CD4-positive, alpha-beta T cell (primary cell): ENCODE measurements around the gene KIRREL2. TPM values are rescaled to one million over a fixed set of nuclear protein-coding genes. Genes with fewer than 3 reads are reported as not detected.

Experiments used
- ATAC-seq: fragments of 200-7000 bp; cut with Tn5 transposase; one replicate; pipeline ENCODE4 v1.10.0; 2022; ENCODE audit warnings: mild to moderate bottlenecking; ENCODE audit not compliant: poor library complexity
- CTCF ChIA-PET: fragments of 350-600 bp; sonication (Branson Sonifier 250); formaldehyde crosslinking; loops from one replicate; lab custom pipeline; 2021; ENCODE audit warnings: antibody characterized with exemption, inconsistent platforms; lab: Charles Lee
- POLR2A ChIA-PET: fragments of 350-600 bp; sonication (Branson Sonifier 250); formaldehyde crosslinking; loops from one replicate; lab custom pipeline; 2021; ENCODE audit warnings: antibody characterized with exemption, inconsistent platforms; lab: Charles Lee
- DNase-seq, 14 experiments: peaks; one replicate each; pipeline ENCODE4 v3.0.0-alpha.2; 2013 to 2020; ENCODE audit warnings: mixed read lengths in 2 of 14
- H3K27ac ChIP-seq, 2 donors: one replicate each; pipeline versions ENCODE4 v1.5.1 to v1.7.0; 2013; ENCODE audit warnings: low read length in 2 of 2, low read depth in 1 of 2, mild to moderate bottlenecking in 1 of 2
- H3K27me3 ChIP-seq, 2 experiments: 1 replicate in 1 of 2; 2 replicates in 1 of 2; pipeline versions ENCODE4 v1.6.1 to v1.7.0; 2013; ENCODE audit warnings: low read length in 2 of 2, control low read depth in 1 of 2, mild to moderate bottlenecking in 1 of 2, moderate library complexity in 1 of 2; ENCODE audit not compliant: insufficient read depth in 2 of 2, control insufficient read depth in 1 of 2
- H3K36me3 ChIP-seq: one replicate; pipeline ENCODE4 v1.6.1; 2013; ENCODE audit warnings: low read length, control low read depth; ENCODE audit not compliant: insufficient read depth
- H3K4me1 ChIP-seq: one replicate; pipeline ENCODE4 v1.6.1; 2013; ENCODE audit warnings: low read length, control low read depth; ENCODE audit not compliant: insufficient read depth
- H3K4me3 ChIP-seq: one replicate; pipeline ENCODE4 v1.5.1; 2013; ENCODE audit warnings: mild to moderate bottlenecking, low read length, moderate library complexity
- H3K9me3 ChIP-seq, 2 experiments: 1 replicate in 1 of 2; 2 replicates in 1 of 2; pipeline versions ENCODE4 v1.6.1 to v1.7.0; 2013; ENCODE audit warnings: low read length in 2 of 2, mild to moderate bottlenecking in 2 of 2, control low read depth in 1 of 2, moderate library complexity in 1 of 2; ENCODE audit not compliant: control insufficient read depth in 1 of 2, insufficient read depth in 1 of 2
- H3K27ac Mint-ChIP-seq: one replicate; pipeline ENCODE4 v1.8.0; 2020; ENCODE audit warnings: mixed read lengths
- H3K27me3 Mint-ChIP-seq: one replicate; pipeline ENCODE4 v1.8.0; 2021; ENCODE audit warnings: mixed read lengths
- H3K36me3 Mint-ChIP-seq: one replicate; pipeline ENCODE4 v1.8.0; 2021; ENCODE audit warnings: low read depth, mixed read lengths
- H3K4me1 Mint-ChIP-seq: one replicate; pipeline ENCODE4 v1.8.0; 2021; ENCODE audit warnings: low read depth, mixed read lengths
- H3K4me3 Mint-ChIP-seq: one replicate; pipeline ENCODE4 v1.8.0; 2020; ENCODE audit warnings: mild to moderate bottlenecking, mixed read lengths
- H3K9me3 Mint-ChIP-seq: one replicate; pipeline ENCODE4 v1.8.0; 2020; ENCODE audit warnings: mixed read lengths
- CTCF ChIP-seq: fragments of 200-600 bp; IDR thresholded peaks from one replicate; pipeline ENCODE4 v1.8.0; 2022; ENCODE audit warnings: antibody characterized with exemption, mild to moderate bottlenecking
- intact Hi-C, 2 experiments: fragments of 100-400 bp; cut with DNase I in 1 of 2; cut with micrococcal nuclease in 1 of 2; formaldehyde crosslinking; loops; one replicate each; pipeline versions ENCODE4 v1.15.1 to v1.9.0; 2023 to 2025; cut with DNase I, micrococcal nuclease
- total RNA-seq, 174 experiments: library from RNA in 2 of 174; stranded (reverse) in 2 of 174; gene quantifications; one replicate each; pipeline ENCODE4 v1.2.3 and lab custom pipeline; 2021 to 2026

KIRREL2 gene
- total RNA-seq, 2 experiments from 2014 or later, result 0.14 TPM; not detected in 1

- H3K27ac Mint-ChIP-seq, result no peak overlapping the region
- no peak for TF ChIP-seq CTCF
- no peaks in the 10 kb centered on the region for H3K36me3 ChIP-seq
These were observed 32.6 kb upstream of the KIRREL2 start for GRCh38 chr19:35824150-35824549.

GRCh38 chr19:35828692-35829301, 27.9 kb upstream of the KIRREL2 start:
- no peak for ATAC-seq
- Histone ChIP-seq H3K27me3 (peaks cover 11 to 24% of the 10 kb centered on the region in 2 experiments), H3K9me3 (peaks cover 0 to 24% of the 10 kb centered on the region in 2 experiments), H3K4me1 (peaks cover 2% of the 10 kb centered on the region), H3K4me3 (no peak overlapping the region), H3K36me3 (no peaks in the 10 kb centered on the region), H3K27ac (no peak overlapping the region)
- DNase-seq, result peak; percentile 18 to 70 (median 40)
- no peaks in the 10 kb centered on the region for H3K4me1 Mint-ChIP-seq
- no peaks in the 10 kb centered on the region for H3K36me3 Mint-ChIP-seq
- ChIA-PET CTCF (no interaction called here), POLR2A (no interaction called here)
- H3K9me3 Mint-ChIP-seq, result no peaks in the 10 kb centered on the region
- intact Hi-C loops, result no loop called here
- no peak for TF ChIP-seq CTCF
- peaks cover 41% of the 10 kb centered on the region for H3K27me3 Mint-ChIP-seq
- H3K4me3 Mint-ChIP-seq, result no peak overlapping the region
- no peak overlapping the region for H3K27ac Mint-ChIP-seq

More at GRCh38 chr19:35824150-35824549, 32.6 kb upstream of the KIRREL2 start:
- Mint-ChIP-seq H3K36me3 (no peaks in the 10 kb centered on the region), H3K4me3 (no peak overlapping the region), H3K27me3 (peaks cover 33% of the 10 kb centered on the region), H3K4me1 (no peaks in the 10 kb centered on the region), H3K9me3 (no peaks in the 10 kb centered on the region)
- ChIA-PET POLR2A (no interaction called here), CTCF (no interaction called here)
- intact Hi-C loops, result no loop called here
- no peak for ATAC-seq
- DNase-seq, result no peak
- Histone ChIP-seq H3K27me3 (peaks cover 7 to 16% of the 10 kb centered on the region in 2 experiments), H3K27ac (no peak overlapping the region), H3K4me1 (peaks cover 2% of the 10 kb centered on the region), H3K4me3 (no peak overlapping the region), H3K9me3 (peaks cover 0 to 11% of the 10 kb centered on the region in 2 experiments)

GRCh38 chr19:35830986-35831385, 25.7 kb upstream of the KIRREL2 start:
- Mint-ChIP-seq H3K27ac (no peak overlapping the region), H3K9me3 (no peaks in the 10 kb centered on the region), H3K36me3 (no peaks in the 10 kb centered on the region), H3K27me3 (peaks cover 45% of the 10 kb centered on the region), H3K4me1 (no peaks in the 10 kb centered on the region), H3K4me3 (no peak overlapping the region)
- intact Hi-C loops, result no loop called here
- ChIA-PET CTCF (no interaction called here), POLR2A (no interaction called here)
- Histone ChIP-seq H3K27me3 (peaks cover 15 to 33% of the 10 kb centered on the region in 2 experiments), H3K4me1 (peaks cover 2% of the 10 kb centered on the region), H3K36me3 (no peaks in the 10 kb centered on the region), H3K27ac (no peak overlapping the region), H3K4me3 (no peak overlapping the region), H3K9me3 (peaks cover 0 to 24% of the 10 kb centered on the region in 2 experiments)
- ATAC-seq (no peak), DNase-seq (no peak)
- no peak for TF ChIP-seq CTCF
